Body of pancreas (tissue), 4 donors: ENCODE data around the gene FBXL2.

ENCODE experiments used
- POLR2A ChIP-seq, 3 donors: fragments of 450-650 bp; IDR thresholded peaks; one replicate each; pipeline ENCODE4 v1.6.1; 2016; ENCODE audit warnings: antibody characterized with exemption in 3 of 3, mild to moderate bottlenecking in 2 of 3
- TF ChIP-seq, protein P1 (sequence below), 7 experiments: fragments of 450-650 bp in 4 of 7; fragments of 200-600 bp in 3 of 7; sonication (generic) in 3 of 7; IDR thresholded peaks; one replicate each; pipeline ENCODE4 v1.5.1; 2016 to 2019; ENCODE audit warnings: antibody characterized with exemption in 7 of 7

DNA sequence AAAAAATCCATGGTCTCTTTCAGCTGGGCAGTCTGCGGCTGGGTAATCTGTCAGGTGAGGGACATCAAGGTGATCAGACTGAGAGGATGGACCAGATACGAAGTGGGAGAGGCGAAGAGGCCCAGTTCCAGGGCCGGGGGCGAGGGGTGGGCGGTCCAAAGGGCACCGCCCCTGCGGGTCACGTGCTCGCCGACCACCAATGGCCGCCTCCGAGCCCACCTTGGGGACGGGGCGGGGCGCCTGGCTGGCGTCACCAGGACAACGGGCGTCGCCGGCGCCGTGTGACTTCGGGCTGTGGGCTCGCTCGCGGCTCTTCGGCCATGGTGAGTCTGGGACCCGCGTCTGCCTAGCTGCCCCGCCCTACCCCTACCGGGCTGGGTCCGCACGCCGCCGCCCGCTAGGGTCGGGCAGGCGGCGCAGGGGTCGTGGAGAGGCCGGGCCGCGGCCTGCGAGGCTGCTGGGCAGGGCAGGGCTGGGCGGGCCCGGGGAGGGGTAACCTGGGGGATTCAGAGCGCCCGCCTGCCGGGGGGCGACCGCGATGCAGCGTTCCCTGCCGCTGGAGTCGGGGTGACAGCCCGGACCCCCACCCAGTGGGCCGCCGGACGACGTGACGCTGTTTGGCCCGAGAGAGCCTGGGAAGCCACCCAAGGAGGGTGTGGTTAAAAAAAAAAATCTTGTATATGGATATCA, at the start of gene FBXL2:
- TF ChIP-seq, protein P1, sequence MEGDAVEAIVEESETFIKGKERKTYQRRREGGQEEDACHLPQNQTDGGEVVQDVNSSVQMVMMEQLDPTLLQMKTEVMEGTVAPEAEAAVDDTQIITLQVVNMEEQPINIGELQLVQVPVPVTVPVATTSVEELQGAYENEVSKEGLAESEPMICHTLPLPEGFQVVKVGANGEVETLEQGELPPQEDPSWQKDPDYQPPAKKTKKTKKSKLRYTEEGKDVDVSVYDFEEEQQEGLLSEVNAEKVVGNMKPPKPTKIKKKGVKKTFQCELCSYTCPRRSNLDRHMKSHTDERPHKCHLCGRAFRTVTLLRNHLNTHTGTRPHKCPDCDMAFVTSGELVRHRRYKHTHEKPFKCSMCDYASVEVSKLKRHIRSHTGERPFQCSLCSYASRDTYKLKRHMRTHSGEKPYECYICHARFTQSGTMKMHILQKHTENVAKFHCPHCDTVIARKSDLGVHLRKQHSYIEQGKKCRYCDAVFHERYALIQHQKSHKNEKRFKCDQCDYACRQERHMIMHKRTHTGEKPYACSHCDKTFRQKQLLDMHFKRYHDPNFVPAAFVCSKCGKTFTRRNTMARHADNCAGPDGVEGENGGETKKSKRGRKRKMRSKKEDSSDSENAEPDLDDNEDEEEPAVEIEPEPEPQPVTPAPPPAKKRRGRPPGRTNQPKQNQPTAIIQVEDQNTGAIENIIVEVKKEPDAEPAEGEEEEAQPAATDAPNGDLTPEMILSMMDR (IDR thresholded peaks at IDR 0.05), result no peak
- TF ChIP-seq POLR2A (IDR thresholded peaks at IDR 0.05), result peak; percentile 27 to 56 (median 51)
